Upper lobe of left lung (tissue), 6 donors: ENCODE results near the gene SORL1. TPM values are rescaled to one million over a fixed set of nuclear protein-coding genes. Genes with fewer than 3 reads are reported as not detected.
A peak's percentile ranks its signal among the peaks of the same experiment; 100 is the strongest.

Experiments
- ATAC-seq, 2 donors: fragments of 200-7000 bp; cut with Tn5 transposase; one replicate each; pipeline ENCODE4 v1.9.1; 2022; ENCODE audit warnings: mild to moderate bottlenecking in 2 of 2, moderate library complexity in 2 of 2; ENCODE audit not compliant: low FRiP score in 2 of 2
- DNase-seq, 2 donors: peaks; one replicate each; pipeline ENCODE4 v3.0.0-alpha.2; 2019 to 2020
- H3K27ac ChIP-seq, 4 donors: fragments of 200-600 bp; sonication (generic); one replicate each; pipeline ENCODE4 v1.5.1; 2016 to 2019
- H3K27me3 ChIP-seq, 4 donors: fragments of 200-600 bp; sonication (generic); one replicate each; pipeline ENCODE4 v1.5.1; 2017 to 2019
- H3K36me3 ChIP-seq, 4 donors: fragments of 200-600 bp; sonication (generic); one replicate each; pipeline ENCODE4 v1.5.1; 2016 to 2019
- H3K4me1 ChIP-seq, 4 donors: fragments of 200-600 bp; sonication (generic); one replicate each; pipeline ENCODE4 v1.5.1; 2018 to 2019
- H3K4me3 ChIP-seq, 4 donors: fragments of 200-600 bp; sonication (generic); one replicate each; pipeline ENCODE4 v1.5.1; 2017 to 2019; ENCODE audit warnings: mild to moderate bottlenecking in 2 of 4, moderate library complexity in 1 of 4
- H3K9me3 ChIP-seq, 4 donors: fragments of 200-600 bp; sonication (generic); one replicate each; pipeline ENCODE4 v1.5.1; 2018 to 2019
- EP300 ChIP-seq, 4 donors: sonication (generic); formaldehyde crosslinking; IDR thresholded peaks; one replicate each; pipeline ENCODE4 v1.5.1; 2017; ENCODE audit warnings: antibody characterized with exemption in 4 of 4, control low read depth in 2 of 4
- POLR2A ChIP-seq, 4 donors: fragments of 450-650 bp; IDR thresholded peaks; one replicate each; pipeline ENCODE4 v1.5.1; 2016 to 2017; ENCODE audit warnings: antibody characterized with exemption in 4 of 4, mild to moderate bottlenecking in 2 of 4
- POLR2AphosphoS5 ChIP-seq, 2 donors: sonication (generic); formaldehyde crosslinking; IDR thresholded peaks; one replicate each; pipeline ENCODE4 v1.5.1; 2017; ENCODE audit warnings: antibody characterized with exemption in 2 of 2
- WGBS, 2 donors: methylation state at CpG; one replicate each; pipeline ENCODE4 v1.1.5; 2017 to 2018; 5-methylcytosine and 5-hydroxymethylcytosine counted together
- total RNA-seq, 6 donors: library from RNA; depleted of rRNA in 4 of 6; stranded (reverse); fragments of >200 nt in 4 of 6; gene quantifications; one replicate each; pipeline versions ENCODE4 v1.1.0 to v1.2.1, GENCODE V29; 2016 to 2021
- TF ChIP-seq, protein P1 (sequence below), 6 experiments: fragments of 450-650 bp in 4 of 6; fragments of 200-600 bp in 2 of 6; sonication (generic) in 2 of 6; IDR thresholded peaks; one replicate each; pipeline ENCODE4 v1.5.1; 2016 to 2019; ENCODE audit warnings: antibody characterized with exemption in 6 of 6
- donor health status: DM: no; HTN: no; CAD: no; lungs with moderate emphysema.
- donor health status: DM: no; HTN: yes; CAD: no; lungs with severe emphysema.

Gene SORL1
- total RNA-seq, 6 donors from 2014 or later, result 33.3 to 85.9 (median 67.2) TPM

DNA sequence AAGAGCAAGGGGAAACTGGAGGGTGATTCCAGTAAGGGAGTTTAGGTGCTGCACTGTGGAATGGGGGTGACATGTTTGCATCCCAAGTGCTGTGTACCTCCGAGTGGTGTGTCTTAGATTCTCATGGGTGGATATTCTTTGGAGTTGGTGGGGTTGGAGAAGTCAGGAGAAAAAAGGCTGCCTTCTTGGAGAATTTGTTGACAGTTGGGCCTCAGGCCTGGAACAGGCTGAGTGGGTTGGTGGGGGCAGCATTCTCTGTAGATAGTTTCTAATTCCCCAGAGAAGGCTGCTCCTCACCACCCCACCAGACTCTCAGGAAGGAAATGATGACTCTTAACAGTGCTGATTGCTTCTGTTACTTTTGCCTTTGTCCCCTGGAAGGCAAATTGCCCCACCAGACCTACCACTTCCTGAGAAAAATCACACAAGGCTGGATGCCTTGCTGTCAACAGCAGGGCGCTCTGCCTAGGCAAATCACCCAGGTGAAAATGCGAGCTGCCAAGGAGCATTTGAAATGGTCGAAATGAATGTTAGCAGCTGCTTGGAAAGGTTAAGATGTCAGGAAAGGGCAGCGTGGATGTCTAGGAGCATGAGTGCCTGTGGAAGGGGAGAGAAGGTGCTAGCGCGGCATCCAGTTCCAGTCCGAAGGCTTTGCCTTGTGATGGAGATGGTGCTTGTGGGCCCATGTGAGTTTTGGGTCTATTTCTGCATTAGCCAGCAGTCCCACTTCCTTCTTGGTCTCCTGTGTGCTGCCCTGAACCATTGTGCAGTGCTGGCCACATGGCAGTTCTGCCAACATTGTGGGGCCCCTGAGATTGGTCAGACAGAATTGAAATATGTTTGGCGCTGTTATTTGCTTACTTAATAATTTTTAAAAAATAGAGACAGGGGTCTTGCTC lies 30.4 kb downstream of the SORL1 start:
- Histone ChIP-seq H3K4me1 (peaks cover 2 to 38% (median 24%) of the 10 kb centered on the region in 4 donors), H3K27ac (peak overlapping the region; percentile 4 to 64 (median 60))
- TF ChIP-seq EP300 (IDR thresholded peaks at IDR 0.05) (no peak), POLR2A (IDR thresholded peaks at IDR 0.05) (no peak), POLR2AphosphoS5 (IDR thresholded peaks at IDR 0.05) (peak in 1 of 2 donors; percentile 38)
- TF ChIP-seq, protein P1, sequence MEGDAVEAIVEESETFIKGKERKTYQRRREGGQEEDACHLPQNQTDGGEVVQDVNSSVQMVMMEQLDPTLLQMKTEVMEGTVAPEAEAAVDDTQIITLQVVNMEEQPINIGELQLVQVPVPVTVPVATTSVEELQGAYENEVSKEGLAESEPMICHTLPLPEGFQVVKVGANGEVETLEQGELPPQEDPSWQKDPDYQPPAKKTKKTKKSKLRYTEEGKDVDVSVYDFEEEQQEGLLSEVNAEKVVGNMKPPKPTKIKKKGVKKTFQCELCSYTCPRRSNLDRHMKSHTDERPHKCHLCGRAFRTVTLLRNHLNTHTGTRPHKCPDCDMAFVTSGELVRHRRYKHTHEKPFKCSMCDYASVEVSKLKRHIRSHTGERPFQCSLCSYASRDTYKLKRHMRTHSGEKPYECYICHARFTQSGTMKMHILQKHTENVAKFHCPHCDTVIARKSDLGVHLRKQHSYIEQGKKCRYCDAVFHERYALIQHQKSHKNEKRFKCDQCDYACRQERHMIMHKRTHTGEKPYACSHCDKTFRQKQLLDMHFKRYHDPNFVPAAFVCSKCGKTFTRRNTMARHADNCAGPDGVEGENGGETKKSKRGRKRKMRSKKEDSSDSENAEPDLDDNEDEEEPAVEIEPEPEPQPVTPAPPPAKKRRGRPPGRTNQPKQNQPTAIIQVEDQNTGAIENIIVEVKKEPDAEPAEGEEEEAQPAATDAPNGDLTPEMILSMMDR (IDR thresholded peaks at IDR 0.05), result no peak

DNA sequence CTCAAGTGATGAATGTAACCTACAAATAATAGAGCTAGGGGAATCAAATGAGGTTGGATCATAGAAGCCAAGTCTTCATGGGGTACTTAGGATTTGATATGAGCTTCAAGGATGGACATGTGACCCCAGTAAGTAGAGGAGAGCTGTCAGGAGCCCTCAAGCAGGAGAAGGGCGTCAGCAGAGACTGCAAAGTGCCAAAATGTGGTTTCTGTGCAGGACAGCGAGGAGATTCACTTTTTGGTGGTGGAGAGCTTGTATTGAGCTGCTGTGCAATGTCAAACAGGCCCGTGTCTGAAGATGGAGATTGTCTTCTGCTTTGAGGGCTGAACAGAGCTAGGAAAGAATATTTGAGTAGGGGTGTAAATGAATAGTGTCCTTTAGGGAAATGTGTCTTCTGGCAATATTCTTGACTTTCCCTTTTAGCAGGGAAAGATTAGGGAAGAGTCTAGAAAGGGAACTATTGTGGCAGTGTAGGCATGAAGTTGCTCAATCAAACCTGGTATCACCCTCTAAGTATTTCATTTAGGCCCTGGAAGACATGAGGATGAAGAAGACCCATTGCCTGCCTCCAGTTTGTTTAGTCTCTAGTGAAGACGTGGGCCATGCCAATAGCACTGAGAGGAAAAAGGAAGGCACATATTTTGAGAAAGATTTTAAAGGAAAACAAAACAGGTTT lies 31.8 kb downstream of the SORL1 start:
- Histone ChIP-seq H3K27me3 (no peaks in the 10 kb centered on the region), H3K9me3 (no peaks in the 10 kb centered on the region), H3K4me1 (peaks cover 2 to 28% (median 16%) of the 10 kb centered on the region in 4 donors), H3K36me3 (peaks cover 0 to 3% (median 1%) of the 10 kb centered on the region in 4 donors), H3K4me3 (no peak overlapping the region), H3K27ac (no peak overlapping the region)
- peak in 1 of 2 donors; percentile 34 for ATAC-seq
- TF ChIP-seq POLR2AphosphoS5 (IDR thresholded peaks at IDR 0.05) (no peak), EP300 (IDR thresholded peaks at IDR 0.05) (no peak)
- DNase-seq, result no peak
- 61 to 66% methylated on average over 4 of the region's 4 CpGs for WGBS, 2 donors

More for the DNA sequence above, 30.4 kb downstream of the SORL1 start:
- Histone ChIP-seq H3K4me3 (no peak overlapping the region), H3K27me3 (no peaks in the 10 kb centered on the region), H3K9me3 (no peaks in the 10 kb centered on the region), H3K36me3 (no peaks in the 10 kb centered on the region)
- ATAC-seq (peak; percentile 50 to 56), DNase-seq (peak in 1 of 2 donors; percentile 39)
- 62 to 69% methylated on average over 9 of the region's 9 CpGs for WGBS, 2 donors

DNA sequence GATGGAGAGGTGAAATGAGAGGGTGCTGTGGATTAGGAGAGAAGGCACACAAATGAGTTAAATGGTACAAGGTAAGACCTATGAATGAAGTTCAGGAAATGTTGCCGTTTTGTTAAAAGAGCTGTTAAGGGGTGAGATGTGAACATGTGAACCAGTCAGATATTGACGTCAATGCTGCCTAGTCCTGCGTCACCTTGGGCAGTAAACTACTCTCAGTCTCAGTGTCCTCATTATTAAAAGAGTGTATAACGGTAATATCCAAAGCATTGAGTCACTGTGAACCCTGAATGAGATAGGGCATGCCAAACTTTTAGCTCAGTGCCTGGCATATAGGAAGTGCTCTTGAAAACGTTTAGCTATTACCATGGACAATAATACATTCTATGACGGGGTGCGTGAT lies 33.1 kb downstream of the SORL1 start:
- H3K27ac ChIP-seq, result no peak overlapping the region
- TF ChIP-seq, protein P1 (IDR thresholded peaks at IDR 0.05), result no peak
- DNase-seq (no peak), ATAC-seq (no peak)
- H3K27me3 ChIP-seq, result no peaks in the 10 kb centered on the region
- no peaks in the 10 kb centered on the region for H3K9me3 ChIP-seq
- peaks cover 2 to 26% (median 15%) of the 10 kb centered on the region in 4 donors for H3K4me1 ChIP-seq
- whole genome bisulfite sequencing, 2 donors, result 88% methylated on average over 7 of the region's 7 CpGs
- no peak overlapping the region for H3K4me3 ChIP-seq
- H3K36me3 ChIP-seq, result peaks cover 0 to 3% (median 1%) of the 10 kb centered on the region in 4 donors

DNA sequence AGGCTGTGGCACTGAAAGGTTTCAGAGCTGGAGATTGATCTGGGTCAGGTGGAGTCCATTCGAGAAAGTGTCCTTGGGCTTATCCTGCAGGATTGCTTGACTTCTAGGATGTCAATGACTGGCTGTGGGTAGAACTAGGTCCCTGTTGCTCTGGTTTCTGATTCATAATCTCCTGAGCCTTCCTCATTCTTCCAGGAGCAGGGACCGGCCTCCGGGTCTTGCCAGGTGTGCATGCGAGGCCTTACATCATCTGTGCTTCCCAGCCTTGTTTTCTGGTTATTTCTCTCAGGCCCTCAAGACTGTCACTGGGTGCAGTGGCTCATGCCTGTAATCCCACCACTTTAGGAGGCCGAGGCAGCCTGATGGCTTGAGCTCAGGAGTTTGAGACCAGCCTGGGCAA lies 33.9 kb downstream of the SORL1 start:
- TF ChIP-seq EP300 (IDR thresholded peaks at IDR 0.05) (no peak), POLR2AphosphoS5 (IDR thresholded peaks at IDR 0.05) (no peak), POLR2A (IDR thresholded peaks at IDR 0.05) (no peak)
- TF ChIP-seq, protein P1 (IDR thresholded peaks at IDR 0.05), result no peak
- Histone ChIP-seq H3K27me3 (no peaks in the 10 kb centered on the region), H3K4me1 (peaks cover 2 to 26% (median 15%) of the 10 kb centered on the region in 4 donors), H3K27ac (no peak overlapping the region), H3K36me3 (peaks cover 0 to 3% (median 1%) of the 10 kb centered on the region in 4 donors), H3K9me3 (no peaks in the 10 kb centered on the region), H3K4me3 (no peak overlapping the region)
- WGBS, 2 donors, result 94 to 96% methylated on average over 5 of the region's 5 CpGs
- DNase-seq (no peak), ATAC-seq (no peak)

DNA sequence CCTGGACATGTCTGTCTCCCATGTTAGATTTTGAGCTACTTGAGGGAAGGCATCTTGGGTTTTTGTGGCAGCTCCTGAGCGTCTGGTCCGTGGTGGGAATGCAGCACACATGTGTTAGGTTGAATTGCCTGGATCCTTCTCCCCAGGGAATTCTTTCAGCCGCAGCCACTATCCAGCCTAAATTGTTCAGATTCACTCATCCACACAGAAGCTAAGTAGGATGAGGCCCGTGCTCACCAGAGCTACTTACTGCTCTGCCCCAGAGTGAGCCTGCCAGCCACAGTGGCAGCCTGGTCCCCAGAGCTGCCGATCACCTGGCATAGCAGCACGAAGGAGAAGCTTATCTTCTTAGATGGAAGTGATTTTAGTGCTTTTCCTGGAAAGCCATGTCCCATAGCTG lies 35.1 kb downstream of the SORL1 start:
- DNase-seq, result no peak
- ATAC-seq, result no peak

More for the DNA sequence above, 35.1 kb downstream of the SORL1 start:
- Histone ChIP-seq H3K4me1 (peaks cover 2 to 22% (median 12%) of the 10 kb centered on the region in 4 donors), H3K9me3 (no peaks in the 10 kb centered on the region), H3K27me3 (no peaks in the 10 kb centered on the region), H3K36me3 (peaks cover 0 to 3% (median 1%) of the 10 kb centered on the region in 4 donors), H3K4me3 (no peak overlapping the region), H3K27ac (no peak overlapping the region)
- no peak for TF ChIP-seq POLR2A (IDR thresholded peaks at IDR 0.05)
- TF ChIP-seq POLR2AphosphoS5 (IDR thresholded peaks at IDR 0.05), result no peak
- TF ChIP-seq, protein P1 (IDR thresholded peaks at IDR 0.05), result no peak
- TF ChIP-seq EP300 (IDR thresholded peaks at IDR 0.05), result no peak
- 81 to 89% methylated on average over 5 to 6 of the region's 6 CpGs for WGBS, 2 donors
